Stimulated activated CD4-positive, alpha-beta T cell treated with anti-CD3 and anti-CD28 coated beads, Interleukin-4, amount 100 ng/mL, for 48 hours (primary cell): ENCODE results near the gene LBP.
"Not testable (repeated sequence)": the region's sequence is repeated elsewhere in the genome, so short reads cannot be mapped to it uniquely, and the experiment has no call there.

ENCODE experiments used
- DNase-seq, 2 donors: peaks; one replicate each; pipeline ENCODE4 v3.0.0-alpha.2; 2020; ENCODE audit warnings: low read depth in 2 of 2

Gene LBP, protein sequence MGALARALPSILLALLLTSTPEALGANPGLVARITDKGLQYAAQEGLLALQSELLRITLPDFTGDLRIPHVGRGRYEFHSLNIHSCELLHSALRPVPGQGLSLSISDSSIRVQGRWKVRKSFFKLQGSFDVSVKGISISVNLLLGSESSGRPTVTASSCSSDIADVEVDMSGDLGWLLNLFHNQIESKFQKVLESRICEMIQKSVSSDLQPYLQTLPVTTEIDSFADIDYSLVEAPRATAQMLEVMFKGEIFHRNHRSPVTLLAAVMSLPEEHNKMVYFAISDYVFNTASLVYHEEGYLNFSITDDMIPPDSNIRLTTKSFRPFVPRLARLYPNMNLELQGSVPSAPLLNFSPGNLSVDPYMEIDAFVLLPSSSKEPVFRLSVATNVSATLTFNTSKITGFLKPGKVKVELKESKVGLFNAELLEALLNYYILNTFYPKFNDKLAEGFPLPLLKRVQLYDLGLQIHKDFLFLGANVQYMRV

GRCh38 chr20:38346247-38346651 is at the start of gene LBP:
LBP (plus strand) TSS chr20:38346482; CDS start chr20:38346517, 35 bp downstream.
- no peak for DNase-seq

DNA sequence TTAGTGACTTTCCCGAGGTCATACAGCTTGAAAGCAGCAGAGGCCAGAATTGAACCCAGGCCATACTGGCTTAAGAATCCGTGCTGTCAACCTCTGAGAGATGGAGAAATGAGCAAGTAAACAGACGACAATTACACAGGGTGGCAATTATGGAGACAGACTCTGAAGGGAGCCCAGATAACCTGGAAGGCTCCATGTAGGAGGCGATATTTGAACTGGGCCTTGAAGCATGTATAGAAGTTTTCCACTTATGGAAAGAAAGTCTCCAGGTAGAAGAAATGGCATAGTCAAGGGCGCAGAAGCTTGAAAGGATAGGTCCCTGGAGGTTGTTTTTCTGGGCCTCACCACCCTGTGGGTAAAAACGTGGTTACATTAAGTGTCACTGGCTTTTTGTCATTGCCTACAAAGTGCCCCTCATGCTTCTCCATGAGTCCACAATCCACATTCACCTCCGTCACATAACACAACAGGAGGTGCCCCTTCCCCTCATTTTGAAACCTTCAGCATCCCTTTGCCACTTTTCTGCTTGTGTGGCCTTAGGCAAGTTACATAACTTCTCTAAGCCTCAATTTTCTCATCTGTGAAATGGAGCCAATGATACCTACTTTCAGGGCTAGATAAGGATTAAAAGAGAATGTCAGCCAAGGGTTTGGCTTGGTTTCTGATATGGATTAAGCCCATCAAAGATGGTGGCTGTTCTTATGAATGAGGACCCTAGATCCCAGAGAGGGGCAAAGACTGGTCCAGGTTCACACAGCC is 48.2 kb upstream of the LBP start:
- DNase-seq: no peak

DNA sequence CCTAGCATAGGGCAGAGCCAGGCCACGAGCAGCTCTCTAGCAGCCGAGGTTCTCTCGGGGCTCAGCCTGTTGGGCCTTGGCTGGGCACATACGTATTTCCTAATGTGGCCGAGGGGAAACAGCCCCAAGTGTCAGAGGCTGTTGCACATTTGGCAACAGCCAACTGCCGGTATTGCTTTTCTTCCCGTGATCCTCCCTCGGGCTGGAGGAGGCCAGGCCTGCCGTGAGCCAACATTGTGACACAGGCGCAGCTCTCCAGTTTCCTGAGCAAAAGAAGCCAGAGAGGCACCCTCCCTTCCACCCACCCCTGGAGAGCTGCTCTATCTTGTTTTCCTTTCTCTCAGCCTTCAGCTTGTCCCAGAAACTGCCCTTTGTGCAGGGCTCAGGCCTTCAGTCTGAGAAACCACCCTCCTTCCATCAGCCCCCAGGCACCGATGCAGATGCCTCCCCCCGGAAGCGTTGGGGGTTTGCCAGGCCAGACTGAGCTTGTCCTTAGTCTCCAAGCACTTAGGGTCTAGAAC is 47.5 kb upstream of the LBP start:
- no peak for DNase-seq

GRCh38 chr20:38299963-38300362 is 46.3 kb upstream of the LBP start:
- DNase-seq: no peak

- DNase-seq: no peak
Measured at GRCh38 chr20:38300438-38300837, 45.8 kb upstream of the LBP start.

GRCh38 chr20:38301309-38301708 is 45.0 kb upstream of the LBP start:
- no peak for DNase-seq

GRCh38 chr20:38302786-38303185 is 43.5 kb upstream of the LBP start:
- DNase-seq: no peak

DNA sequence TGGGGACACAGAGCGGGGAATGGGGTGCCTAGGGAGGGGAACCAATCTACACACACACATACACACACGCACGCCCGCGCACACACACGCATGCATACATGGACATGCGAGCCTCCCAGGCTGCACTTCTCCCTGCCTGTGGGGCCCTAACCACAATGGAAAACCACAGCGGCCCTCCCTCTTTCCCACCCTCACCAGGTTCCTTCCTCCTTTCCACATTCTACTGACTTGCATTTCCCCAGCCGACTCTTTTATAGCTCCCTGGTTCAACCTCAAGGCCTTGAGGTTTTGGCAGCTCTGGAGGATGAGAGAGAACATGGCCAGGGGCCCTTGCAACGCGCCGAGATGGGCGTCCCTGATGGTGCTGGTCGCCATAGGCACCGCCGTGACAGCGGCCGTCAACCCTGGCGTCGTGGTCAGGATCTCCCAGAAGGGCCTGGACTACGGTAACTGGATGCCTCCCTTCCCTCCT is 42.3 kb upstream of the LBP start, which contains the start of gene BPI:
Gene BPI, plus strand, starts transcription at position 249 of the 472 bp plus-strand sequence. Its CDS starts 68 bp downstream, at position 317.
- DNase-seq: no peak

- DNase-seq: peak in 1 of 2 donors; percentile 27
Measured at GRCh38 chr20:38304845-38305447, 41.3 kb upstream of the LBP start.

DNA sequence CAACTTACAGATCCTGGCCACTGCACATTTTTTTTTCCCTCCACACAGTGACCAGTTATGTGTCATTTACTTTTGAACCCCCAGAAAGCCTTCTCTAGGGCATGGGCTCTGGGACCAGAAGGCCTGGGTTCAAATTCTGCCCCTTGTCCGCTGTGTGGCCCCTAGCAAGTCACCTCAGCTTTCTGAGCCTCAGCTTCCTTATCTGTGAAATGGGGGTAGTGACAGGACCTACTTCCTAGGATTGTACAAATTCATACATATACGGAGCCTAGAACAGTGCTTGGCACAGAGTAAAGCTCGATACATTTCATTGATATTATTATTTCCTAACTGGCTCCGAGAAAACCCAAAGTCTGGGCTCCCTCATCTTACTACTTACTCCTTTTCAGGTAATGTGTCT is 40.7 kb upstream of the LBP start:
- DNase-seq: no peak

GRCh38 chr20:38306379-38306778 is 39.9 kb upstream of the LBP start:
- DNase-seq: no peak

- no peak for DNase-seq
Measured at GRCh38 chr20:38307371-38308046, 38.8 kb upstream of the LBP start.

- no peak for DNase-seq
Measured at GRCh38 chr20:38308047-38308438, 38.2 kb upstream of the LBP start.

GRCh38 chr20:38308447-38308846 is 37.8 kb upstream of the LBP start:
- no peak for DNase-seq

DNA sequence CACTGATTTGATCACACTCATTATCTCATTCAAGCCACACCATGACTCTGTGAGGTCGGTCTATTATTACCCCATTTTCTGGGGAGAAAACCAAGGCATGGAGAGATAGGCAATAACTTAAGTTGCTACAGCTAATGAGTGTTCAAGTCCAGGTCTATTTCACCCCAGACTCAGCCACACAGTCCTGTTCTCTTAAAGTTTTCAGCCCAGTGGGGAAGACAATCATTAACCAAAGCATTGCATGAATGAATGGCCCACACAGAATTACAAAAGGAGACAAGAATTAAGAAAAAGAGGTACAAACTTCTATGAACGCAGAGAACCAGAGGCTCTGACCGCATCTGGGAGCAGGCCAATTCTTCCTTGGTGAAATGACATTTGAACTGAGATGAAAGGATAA is 35.2 kb upstream of the LBP start:
- DNase-seq: no peak

GRCh38 chr20:38311491-38311890 is 34.8 kb upstream of the LBP start:
- DNase-seq: no peak

DNA sequence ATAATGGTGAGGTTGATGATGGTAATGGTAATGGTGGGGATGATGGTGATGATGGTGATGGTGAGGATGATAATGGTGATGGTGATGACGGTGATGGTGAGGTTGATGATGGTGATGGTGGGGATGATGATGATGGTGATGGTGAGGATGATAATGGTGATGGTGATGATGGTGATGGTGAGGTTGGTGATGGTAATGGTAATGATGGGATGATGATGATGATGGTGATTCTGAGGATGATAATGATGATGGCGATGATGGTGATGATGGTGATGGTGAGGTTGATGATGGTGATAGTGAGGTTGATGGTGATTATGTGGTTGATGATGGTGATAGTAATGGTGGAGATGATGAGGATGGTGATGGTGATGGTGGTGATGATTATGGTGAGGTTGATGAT is 32.6 kb upstream of the LBP start:
- DNase-seq: no peak

DNA sequence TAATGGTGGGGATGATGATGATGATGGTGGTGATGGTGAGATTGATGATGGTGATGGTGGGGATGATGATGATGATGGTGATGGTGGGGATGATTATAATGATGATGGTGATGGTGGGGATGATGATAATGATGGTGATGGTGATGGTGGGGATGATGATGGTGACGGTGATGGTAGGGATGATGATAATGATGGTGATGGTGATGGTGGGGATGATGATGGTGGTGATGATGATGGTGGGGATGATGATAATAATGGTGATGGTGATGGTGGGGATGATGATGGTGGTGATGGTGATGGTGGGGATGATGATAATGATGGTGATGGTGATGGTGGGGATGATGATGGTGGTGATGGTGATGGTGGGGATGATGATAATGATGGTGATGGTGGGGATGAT is 31.9 kb upstream of the LBP start:
- DNase-seq: not testable (repeated sequence)

GRCh38 chr20:38315290-38315966 is 30.9 kb upstream of the LBP start:
- DNase-seq: no peak

GRCh38 chr20:38316341-38316740 is 29.9 kb upstream of the LBP start:
- DNase-seq: no peak

- DNase-seq: no peak
Measured at GRCh38 chr20:38317422-38317821, 28.9 kb upstream of the LBP start.
